Measurements from ENCODE around the gene COL4A4.
A peak's percentile ranks its signal among the peaks of the same experiment; 100 is the strongest.
"Not testable (repeated sequence)": the region's sequence is repeated elsewhere in the genome, so short reads cannot be mapped to it uniquely, and the experiment has no call there.

COL4A4 gene

DNA sequence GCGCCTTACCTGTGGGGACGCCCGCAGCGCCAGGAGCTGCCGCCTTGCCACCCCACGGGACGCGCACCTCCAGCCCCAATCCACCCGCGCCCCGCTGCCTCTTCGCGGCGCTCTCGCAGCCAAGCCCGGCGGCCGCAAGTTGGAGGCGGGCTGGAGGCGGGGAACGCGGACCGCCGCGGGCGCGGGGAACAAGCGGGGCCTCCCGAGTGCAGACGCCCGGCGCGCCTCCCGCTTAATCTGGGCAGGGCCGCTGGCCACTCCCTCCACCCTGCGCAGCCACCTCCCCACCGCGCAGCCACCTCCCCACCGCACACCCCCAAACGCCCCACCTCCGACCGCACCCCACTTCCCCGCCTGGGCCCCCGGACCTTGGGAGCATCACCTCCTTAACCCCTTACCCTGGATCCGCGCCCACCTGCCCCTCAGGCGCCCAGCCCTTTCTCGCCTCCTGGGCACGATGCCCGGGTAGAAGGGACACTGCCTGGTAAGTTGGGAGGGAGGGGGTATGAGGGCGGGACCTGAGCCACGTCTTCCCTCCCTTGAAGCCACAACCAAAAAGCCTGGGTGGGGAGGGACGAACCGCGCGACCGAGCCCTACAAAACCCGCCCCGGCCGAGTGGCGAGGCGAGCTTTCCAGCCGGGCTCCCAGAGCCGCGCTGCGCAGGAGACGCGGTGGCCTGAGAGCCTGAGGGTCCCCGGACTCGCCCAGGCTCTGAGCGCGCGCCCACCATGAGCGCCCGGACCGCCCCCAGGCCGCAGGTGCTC, at the start of gene COL4A4, which contains the start of gene COL4A3:
TSS of gene COL4A4 (minus strand) at position 208 of the 765 bp plus-strand sequence. CDS start 16,722 bp downstream, outside the sequence.
TSS of gene COL4A3 (plus strand) at position 627 of the 765 bp plus-strand sequence. CDS start at position 730, 103 bp downstream.
- peak; percentile 53 for DNase-seq

- no peak for DNase-seq
Observed at GRCh38 chr2:227207573-227207972, 43.6 kb upstream of the COL4A4 start.

- no peak for DNase-seq
Observed at GRCh38 chr2:227206406-227206805, 42.4 kb upstream of the COL4A4 start.

DNA sequence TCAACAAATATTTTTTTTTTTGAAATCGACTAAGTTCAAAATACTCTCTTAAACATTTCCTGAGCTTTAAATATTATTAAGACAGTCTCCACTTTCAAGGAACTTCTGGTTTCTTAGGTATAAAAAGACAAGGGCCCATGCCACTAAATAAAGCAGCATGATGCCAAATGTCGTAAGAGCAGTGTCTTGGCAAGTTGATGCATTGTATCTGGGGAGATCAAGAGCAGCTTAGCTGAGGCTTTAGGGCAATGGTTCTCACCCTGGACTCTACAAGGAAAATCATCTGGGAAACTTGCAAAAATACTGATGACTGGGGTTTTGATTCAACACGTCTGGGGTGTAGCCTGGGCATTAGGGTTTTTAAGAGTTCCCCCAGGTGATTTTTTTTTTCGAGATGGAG, 41.7 kb upstream of the COL4A4 start:
- no peak for DNase-seq

- no peak for DNase-seq
Observed at GRCh38 chr2:227204452-227204851, 40.4 kb upstream of the COL4A4 start.

- no peak for DNase-seq
Observed at GRCh38 chr2:227201771-227202170, 37.8 kb upstream of the COL4A4 start.

GRCh38 chr2:227198866-227199265, 34.9 kb upstream of the COL4A4 start:
- no peak for DNase-seq

DNA sequence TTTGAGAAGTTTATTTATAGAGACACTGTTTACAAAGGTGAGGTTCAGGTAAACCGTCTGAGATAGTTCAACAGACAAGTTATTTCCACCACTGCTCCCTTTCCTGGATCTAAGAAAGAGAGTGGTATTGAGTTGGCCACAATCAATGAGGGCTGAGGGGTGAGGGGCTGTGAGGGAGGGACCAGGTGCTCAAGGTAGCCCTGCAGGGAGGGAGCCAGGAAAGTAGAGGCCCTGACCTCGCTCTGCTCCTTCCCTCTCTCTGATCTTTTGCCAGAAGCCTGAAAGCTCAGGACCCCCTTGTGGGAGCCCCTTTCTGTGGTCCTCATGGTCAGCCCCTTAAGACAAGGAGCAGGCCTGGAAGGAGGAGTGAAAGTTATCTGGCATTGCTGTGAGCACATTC, 30.2 kb upstream of the COL4A4 start:
- DNase-seq, result no peak

GRCh38 chr2:227192491-227192890, 28.5 kb upstream of the COL4A4 start:
- DNase-seq, result no peak

GRCh38 chr2:227191367-227191766, 27.4 kb upstream of the COL4A4 start:
- DNase-seq, result no peak

DNA sequence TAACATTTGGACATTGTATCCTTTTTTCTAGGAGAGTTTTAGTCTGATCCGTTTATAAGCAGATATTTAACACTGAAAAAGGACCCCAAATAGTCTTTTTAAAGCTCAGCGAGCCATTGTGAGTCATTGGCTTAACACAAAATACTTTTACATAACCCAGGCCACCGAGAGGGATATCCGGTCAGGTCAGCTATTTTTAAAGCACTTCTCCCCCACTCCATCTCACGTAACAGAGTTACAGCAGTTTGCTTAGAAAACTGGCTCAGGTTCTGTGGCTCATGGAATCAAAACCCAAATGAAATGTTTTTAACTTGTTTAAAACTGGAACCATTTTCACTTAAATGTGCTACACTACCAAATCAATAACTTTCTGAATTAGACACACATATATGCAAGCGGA, 24.3 kb upstream of the COL4A4 start:
- DNase-seq, result no peak

- DNase-seq, result no peak
Observed at GRCh38 chr2:227186751-227187150, 22.7 kb upstream of the COL4A4 start.

DNA sequence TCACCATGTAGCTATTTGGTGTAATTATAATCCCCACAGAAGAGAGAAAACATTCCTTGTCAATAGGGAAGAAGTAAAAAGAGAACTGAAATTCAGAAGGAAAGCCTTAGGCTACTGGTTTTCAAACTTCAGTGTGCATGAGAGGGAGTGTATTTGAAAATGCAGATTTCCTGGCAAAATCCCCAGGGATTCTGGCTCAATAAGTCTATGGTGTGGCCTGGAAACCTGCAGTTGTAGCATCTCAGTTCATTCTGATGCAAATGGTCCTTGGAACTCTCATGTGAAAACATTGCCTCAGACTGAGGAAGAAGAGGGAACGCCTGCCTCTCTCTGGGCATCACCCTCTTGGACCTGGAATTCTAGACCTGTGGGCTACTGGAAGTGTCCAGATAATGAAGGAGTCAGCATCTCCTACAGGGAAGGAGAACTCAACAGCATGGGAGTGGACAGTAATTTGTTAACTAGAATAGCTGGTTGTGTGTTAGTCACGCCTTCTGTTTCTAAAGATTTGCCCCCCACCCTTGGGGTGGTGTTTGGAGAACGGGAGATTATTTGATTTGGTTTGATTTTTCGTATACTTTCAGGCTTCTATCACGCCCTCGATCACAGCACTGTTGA, 21.7 kb upstream of the COL4A4 start:
- DNase-seq, result no peak

DNA sequence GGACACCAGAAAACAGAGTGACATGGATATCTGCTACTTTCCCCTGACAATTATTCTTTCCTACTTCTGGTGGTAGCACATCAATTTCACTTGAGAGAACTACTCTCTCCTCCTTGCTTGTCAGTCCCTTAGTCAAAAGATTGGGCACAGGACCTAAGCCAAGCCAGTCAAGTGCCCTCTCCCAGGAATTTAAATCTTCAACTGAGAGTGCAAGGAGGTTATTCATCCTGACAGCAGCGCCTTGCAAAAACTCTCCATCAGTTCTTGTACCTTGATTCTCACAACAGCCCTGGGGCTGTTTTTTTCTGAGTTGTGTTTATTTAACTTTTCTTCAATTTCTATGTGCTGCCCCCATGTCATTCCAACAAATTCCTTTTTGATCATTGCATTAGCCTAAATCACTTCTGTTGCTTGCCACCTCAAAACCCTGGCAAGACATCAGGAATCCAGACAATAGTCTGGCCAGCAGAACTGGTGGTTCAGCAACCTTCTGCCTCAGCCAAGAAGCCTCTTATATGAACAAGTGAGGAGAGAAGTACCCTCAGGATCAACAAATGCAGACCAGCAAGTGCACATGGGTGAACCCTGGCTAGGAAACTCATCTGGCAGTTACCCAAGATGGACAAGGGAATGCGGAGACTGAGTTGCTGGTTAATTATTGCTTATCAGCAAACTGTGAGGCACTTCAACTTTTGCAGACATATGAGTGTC, 19.8 kb upstream of the COL4A4 start:
- DNase-seq, result no peak

- no peak for DNase-seq
Observed at GRCh38 chr2:227182765-227183164, 18.8 kb upstream of the COL4A4 start.

- DNase-seq, result no peak
Observed at GRCh38 chr2:227180770-227181169, 16.8 kb upstream of the COL4A4 start.

- DNase-seq, result no peak
Observed at GRCh38 chr2:227179988-227180685, 16.1 kb upstream of the COL4A4 start.

DNA sequence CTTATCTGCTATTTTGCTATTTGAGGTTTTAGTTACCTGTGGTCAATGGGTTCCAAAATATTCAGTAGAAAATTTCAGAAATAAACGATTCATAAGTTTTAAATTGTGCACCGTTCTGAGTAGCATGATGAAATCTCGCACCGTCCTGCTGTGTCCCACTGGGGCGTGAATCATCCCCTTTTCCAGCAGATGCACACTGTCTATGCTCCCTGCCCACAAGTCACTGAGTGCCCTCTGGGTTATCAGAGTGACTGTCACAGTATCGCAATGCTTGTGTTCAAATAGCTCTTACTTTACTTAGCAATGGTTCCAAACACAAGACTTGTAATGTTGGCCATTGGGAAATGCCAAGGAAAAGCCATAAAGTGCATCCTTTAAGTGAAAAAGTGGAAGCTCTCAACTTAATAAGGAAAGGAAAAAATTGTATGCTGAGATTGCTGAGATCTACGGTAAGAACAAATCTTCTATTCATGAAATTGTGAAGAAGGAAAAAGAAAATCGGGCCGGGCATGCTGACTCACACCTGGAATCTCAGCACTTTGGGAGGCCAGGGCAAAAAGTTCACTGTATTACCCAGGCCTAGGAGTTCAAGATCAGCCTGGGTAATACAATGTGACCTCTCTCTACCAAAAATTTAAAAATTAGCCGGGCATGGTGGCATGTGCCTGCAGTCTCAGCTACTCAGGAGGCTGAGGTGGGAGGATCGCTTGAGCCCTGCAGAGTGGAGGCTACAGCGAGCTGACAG, 13.8 kb upstream of the COL4A4 start:
- no peak for DNase-seq

- DNase-seq, result not testable (repeated sequence)
Observed at GRCh38 chr2:227171779-227172178, 7.8 kb upstream of the COL4A4 start.

- peak; percentile 56 for DNase-seq
Observed at GRCh38 chr2:227164763-227165291, 822 bp upstream of the COL4A4 start.

DNA sequence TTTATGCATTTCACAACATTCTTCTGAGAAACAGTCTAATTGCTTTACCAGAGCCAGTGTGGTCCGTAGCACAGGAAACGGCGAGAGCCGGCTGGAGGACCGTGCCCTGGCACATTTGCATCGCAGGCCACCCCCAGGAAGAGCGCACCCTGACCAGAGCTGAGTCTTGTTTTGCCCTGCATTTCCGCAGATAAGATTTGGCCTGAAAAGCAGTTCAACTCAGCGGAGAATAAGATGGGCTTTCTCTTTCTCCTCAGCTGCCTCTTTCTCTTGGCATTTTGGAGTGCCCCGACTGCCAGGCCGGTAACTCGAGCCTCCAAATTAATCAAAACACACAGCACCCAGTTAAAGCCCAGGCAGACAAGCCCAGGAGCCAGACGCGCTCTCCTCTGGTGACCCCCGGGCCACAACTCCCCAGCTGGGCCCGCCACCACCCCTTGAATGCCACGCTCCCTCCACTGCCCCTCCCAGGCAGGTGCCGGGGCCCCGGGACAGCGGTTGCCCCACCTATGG, 464 bp downstream of the COL4A4 start:
- DNase-seq, result no peak

DNA sequence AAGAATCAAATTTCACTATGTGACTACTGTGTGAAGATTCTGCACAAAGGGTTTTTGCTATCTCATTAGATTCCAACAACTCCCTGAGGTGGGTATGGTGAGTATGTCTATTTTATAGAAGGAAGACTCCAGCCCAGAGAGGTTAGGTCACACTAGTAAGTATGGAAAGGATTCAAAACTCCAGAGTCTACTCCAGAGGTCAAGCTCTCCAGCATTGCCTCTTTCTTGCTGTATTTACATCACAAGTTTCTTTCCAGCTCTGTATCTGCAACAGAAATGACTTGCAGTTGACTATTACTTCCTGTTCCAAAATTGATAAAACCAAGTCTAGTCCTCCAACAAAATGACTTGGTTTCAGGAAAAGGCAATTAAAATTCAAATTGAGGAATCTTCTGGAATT, 2.1 kb downstream of the COL4A4 start:
- no peak for DNase-seq

All from activated CD8-positive, alpha-beta memory T cell treated with anti-CD3 and anti-CD28 coated beads, Interleukin-2, amount 50 U/mL, for 48 hours (primary cell).